Body of pancreas (tissue), 4 donors: ENCODE results near the gene ETS1.

Source experiments
- CTCF ChIP-seq, 7 experiments: fragments of 450-650 bp in 4 of 7; fragments of 200-600 bp in 3 of 7; sonication (generic) in 3 of 7; IDR thresholded peaks; one replicate each; pipeline ENCODE4 v1.5.1; 2016 to 2019; ENCODE audit warnings: antibody characterized with exemption in 7 of 7
- POLR2A ChIP-seq, 3 donors: fragments of 450-650 bp; IDR thresholded peaks; one replicate each; pipeline ENCODE4 v1.6.1; 2016; ENCODE audit warnings: antibody characterized with exemption in 3 of 3, mild to moderate bottlenecking in 2 of 3

- TF ChIP-seq CTCF (IDR thresholded peaks at IDR 0.05) (no peak), POLR2A (IDR thresholded peaks at IDR 0.05) (no peak)
Observed at GRCh38 chr11:128570632-128571031, 16.7 kb downstream of the ETS1 start.
